ENCODE measurements around the gene CDC14C. TPM values are rescaled to one million over a fixed set of nuclear protein-coding genes. Genes with fewer than 3 reads are reported as not detected.

The CDC14C gene
- total and polyA plus RNA-seq, 2 of the 4 experiments (the other 2 are of a cell fraction) = under 0.01 TPM; not detected in 1

GRCh38 chr7:48976850-48977249, 52.5 kb downstream of the CDC14C start:
- Histone ChIP-seq H3K14ac (replicated peaks; ENCODE audit: low read depth, low read length) (no peak overlapping the region), H2AK9ac (replicated peaks; ENCODE audit: low read depth, low read length, poor library complexity) (no peak overlapping the region), H3K27me3 (ENCODE audit: control insufficient read depth, insufficient read depth, low read length) (no peaks in the 10 kb centered on the region), H3K9ac (ENCODE audit: low read depth, low read length) (no peak overlapping the region), H3K27ac (ENCODE audit: insufficient read depth, low read length) (no peak overlapping the region), H3K56ac (ENCODE audit: extremely low read depth, insufficient read depth, low read length) (no peak overlapping the region), H3K23ac (ENCODE audit: low read depth, low read length) (no peak overlapping the region), H2AFZ (replicated peaks; ENCODE audit: low read length, poor library complexity) (no peak overlapping the region), H3K4ac (ENCODE audit: low read depth, low read length) (no peak overlapping the region), H3K18ac (ENCODE audit: low read depth, low read length) (no peak overlapping the region), H4K91ac (ENCODE audit: insufficient read depth, low read depth, low read length) (no peak overlapping the region), H3K9me1 (ENCODE audit: insufficient read depth, low read length) (no peaks in the 10 kb centered on the region), H3K9me3 (ENCODE audit: control insufficient read depth, insufficient read depth, low read length) (no peaks in the 10 kb centered on the region), H3K4me3 (ENCODE audit: insufficient read depth, low read depth, low read length) (no peak overlapping the region), H2BK20ac (ENCODE audit: low read depth, low read length) (no peak overlapping the region), H3K4me1 (ENCODE audit: control insufficient read depth, insufficient read depth, low read length) (no peaks in the 10 kb centered on the region), H3K4me2 (ENCODE audit: low read depth, low read length) (no peak overlapping the region), H2BK5ac (ENCODE audit: low read depth, low read length, poor library complexity, severe bottlenecking) (no peak overlapping the region), H2BK15ac (ENCODE audit: low read depth, low read length) (no peak overlapping the region), H3K36me3 (ENCODE audit: control insufficient read depth, insufficient read depth, low read length) (no peaks in the 10 kb centered on the region), H2AK5ac (ENCODE audit: low read depth, low read length) (no peak overlapping the region), H2BK120ac (ENCODE audit: low read depth, low read length) (no peak overlapping the region), H4K5ac (ENCODE audit: low read depth, low read length) (no peak overlapping the region), H3K79me1 (ENCODE audit: low read depth in 1 of 2, low read length in 2 of 2) (no peaks in the 10 kb centered on the region), H4K8ac (ENCODE audit: low read depth in 2 of 2, low read length in 2 of 2) (no peak overlapping the region), H4K20me1 (ENCODE audit: insufficient read depth, low read length) (no peaks in the 10 kb centered on the region)
- ATAC-seq (ENCODE audit: low read depth) (no peak), DNase-seq (no peak)
- in situ Hi-C loops (cut with MboI; ENCODE audit: low sequenced_read_pairs) = no loop called here
- intact Hi-C loops (cut with micrococcal nuclease) = no loop called here
- ChIA-PET CTCF (no interaction called here), POLR2A (ENCODE audit: unreplicated experiment) (no interaction called here)
- no TSS peak for BruUV-seq (replicated peaks)
- 0% methylated on average over 2 of the region's 5 CpGs; no CpG with 5 or more reads in 1 of the 2 experiments for WGBS, 2 experiments (ENCODE audit: extremely low coverage in 2 of 2, insufficient read length in 1 of 2)
- TF ChIP-seq CHD1 (IDR thresholded peaks at IDR 0.05; ENCODE audit: low read depth, low read length) (no peak), RAD21 (IDR thresholded peaks at IDR 0.05; ENCODE audit: low read length) (no peak), SMC3 (IDR thresholded peaks at IDR 0.05; ENCODE audit: low read depth, low read length) (no peak), MAZ (IDR thresholded peaks at IDR 0.05; ENCODE audit: borderline replicate concordance, low read depth, low read length) (no peak)
- dilution Hi-C loops (cut with HindIII; ENCODE audit: low sequenced_read_pairs, unreplicated experiment) = no loop called here

Measured in IMR-90 (cell line).